ENCODE results near the gene RAP1A.

Gene RAP1A

GRCh38 chr1:111619635-111620440, at the start of gene RAP1A:
Gene RAP1A (plus strand): TSS chr1:111619789. CDS start chr1:111691361, 71,572 bp downstream.
- DNase-seq: peak; percentile 90

DNA sequence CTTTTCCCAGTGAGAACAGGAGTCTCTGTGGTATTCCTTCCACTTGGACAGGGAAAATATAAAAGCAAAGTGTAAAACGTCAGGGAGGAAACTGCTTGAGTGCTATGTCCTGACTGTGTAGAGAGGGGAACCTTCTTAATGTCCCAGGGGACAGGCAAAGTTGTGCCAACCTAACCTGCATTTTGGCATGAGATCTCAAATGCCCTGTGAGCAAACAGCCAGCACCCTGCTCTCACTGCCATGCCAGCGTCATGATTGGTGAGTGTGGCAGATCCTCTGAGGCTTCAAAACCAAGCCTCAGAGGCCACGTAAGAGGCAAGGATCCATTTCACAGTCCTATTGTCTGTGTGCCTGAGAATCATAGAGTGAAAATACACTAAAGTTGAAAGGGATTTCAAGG, 49.7 kb upstream of the RAP1A start:
- DNase-seq: no peak

DNA sequence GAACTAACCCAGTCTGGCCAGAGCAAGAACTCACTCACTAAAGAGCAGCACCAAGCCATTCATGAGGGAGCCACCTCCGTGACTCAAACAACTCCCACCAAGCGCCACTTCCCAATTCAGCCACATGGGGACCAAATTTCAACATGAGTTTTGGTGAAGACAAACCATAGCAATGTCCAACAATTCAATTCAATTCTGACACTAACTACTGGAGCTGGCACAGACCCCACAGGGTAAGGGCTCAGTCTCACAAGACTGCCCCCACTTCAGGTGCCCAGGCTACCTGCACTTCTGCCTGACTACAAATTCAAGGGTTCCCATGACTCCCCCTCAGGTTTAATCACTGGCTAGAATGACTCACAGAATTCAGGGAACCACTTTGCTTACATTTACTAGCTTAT, 48.8 kb upstream of the RAP1A start:
- DNase-seq: no peak

- no peak for DNase-seq
Observed at GRCh38 chr1:111571239-111571638, 48.4 kb upstream of the RAP1A start.

- peak; percentile 29 for DNase-seq
Observed at GRCh38 chr1:111571987-111572386, 47.6 kb upstream of the RAP1A start.

DNA sequence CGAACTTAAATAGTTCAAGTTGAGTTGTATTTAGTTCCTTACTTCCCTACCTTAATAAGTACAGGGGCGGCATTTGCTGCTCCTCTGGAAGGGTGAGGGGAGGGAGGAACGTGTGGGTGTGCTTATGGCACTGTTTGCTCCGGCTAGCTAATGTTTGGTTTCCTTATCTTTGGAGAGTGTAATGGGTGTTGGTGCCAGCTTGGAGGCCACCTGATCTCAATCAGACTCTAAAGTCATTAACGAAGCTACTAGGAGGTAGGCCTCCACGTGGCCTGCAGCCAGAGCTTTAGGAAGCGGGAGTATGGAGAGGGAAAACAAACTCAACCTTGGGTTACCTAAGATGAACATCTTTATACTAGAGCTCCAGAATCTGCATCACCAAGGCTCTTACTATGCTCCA, 43.0 kb upstream of the RAP1A start:
- DNase-seq: no peak

GRCh38 chr1:111577814-111578213, 41.8 kb upstream of the RAP1A start:
- DNase-seq: no peak

GRCh38 chr1:111581166-111581565, 38.4 kb upstream of the RAP1A start:
- DNase-seq: no peak

- DNase-seq: no peak
Observed at GRCh38 chr1:111582016-111582415, 37.6 kb upstream of the RAP1A start.

- no peak for DNase-seq
Observed at GRCh38 chr1:111582644-111583618, 36.7 kb upstream of the RAP1A start.

- no peak for DNase-seq
Observed at GRCh38 chr1:111585447-111586086, 34.0 kb upstream of the RAP1A start.

DNA sequence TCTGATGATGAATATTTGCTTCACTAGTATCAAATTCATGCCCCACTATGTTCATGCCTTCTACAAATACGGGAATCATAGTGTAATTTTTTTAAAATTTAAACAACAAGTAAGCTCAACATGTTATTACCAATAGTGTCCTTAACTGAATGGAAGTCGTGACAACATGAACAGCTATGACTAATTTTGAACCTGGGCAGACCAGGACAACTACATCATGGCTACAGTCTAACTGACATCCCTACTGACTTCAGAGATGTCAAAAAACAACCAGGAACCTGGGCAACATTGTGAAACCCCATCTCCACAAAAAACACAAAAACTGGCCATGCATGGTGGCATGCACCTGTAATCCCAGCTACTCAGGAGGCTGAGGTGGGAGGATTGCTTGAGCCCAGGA, 33.5 kb upstream of the RAP1A start:
- no peak for DNase-seq

DNA sequence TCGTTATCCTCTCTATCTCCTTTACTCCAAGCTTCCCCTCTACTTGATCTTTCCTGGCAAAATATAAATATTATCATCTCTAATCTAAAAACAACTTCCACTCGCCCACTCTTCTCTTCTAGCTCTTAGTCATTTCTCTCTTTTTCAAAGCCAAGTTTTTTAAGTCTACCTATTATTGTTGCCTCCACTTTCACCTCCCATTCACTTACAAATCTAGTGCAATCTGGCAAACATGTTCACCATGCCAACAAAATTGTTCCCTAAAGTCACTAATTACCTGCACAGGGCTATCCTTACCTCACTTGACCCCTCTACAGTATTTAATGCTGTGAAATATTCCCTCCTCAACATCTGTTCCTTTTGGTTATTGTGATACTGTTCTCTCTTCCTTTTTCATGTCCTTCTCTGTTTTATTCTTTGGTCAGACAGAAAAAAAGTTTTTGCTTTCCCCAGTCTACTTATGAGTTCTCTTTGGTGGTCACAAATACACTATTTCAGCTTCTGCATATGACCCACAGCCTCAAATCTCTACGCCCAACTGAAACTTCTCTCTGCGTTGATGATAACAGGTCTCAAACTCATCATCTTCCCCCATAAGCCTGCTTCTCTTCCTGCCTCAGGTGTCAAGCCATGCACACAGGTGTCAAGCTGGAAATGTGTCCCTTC, 31.9 kb upstream of the RAP1A start:
- DNase-seq: no peak

DNA sequence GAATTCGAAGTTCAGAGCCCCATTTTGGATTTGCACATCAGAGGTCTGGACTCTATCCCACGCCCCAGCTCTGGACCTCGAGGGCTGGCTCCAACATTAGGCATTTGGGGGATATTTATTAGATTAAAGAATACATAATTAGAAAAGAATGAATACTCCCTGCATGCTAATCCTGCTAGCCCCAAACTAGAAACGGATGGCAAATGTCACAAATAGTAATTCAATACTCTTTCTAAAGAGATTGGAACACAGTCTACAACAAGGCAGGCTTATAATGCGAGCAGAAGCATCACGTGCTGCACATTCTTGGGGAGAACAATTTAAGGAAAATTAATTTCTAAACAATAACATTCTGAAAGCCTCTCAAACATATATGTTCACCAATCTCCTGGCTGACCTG, 27.7 kb upstream of the RAP1A start:
- DNase-seq: no peak

DNA sequence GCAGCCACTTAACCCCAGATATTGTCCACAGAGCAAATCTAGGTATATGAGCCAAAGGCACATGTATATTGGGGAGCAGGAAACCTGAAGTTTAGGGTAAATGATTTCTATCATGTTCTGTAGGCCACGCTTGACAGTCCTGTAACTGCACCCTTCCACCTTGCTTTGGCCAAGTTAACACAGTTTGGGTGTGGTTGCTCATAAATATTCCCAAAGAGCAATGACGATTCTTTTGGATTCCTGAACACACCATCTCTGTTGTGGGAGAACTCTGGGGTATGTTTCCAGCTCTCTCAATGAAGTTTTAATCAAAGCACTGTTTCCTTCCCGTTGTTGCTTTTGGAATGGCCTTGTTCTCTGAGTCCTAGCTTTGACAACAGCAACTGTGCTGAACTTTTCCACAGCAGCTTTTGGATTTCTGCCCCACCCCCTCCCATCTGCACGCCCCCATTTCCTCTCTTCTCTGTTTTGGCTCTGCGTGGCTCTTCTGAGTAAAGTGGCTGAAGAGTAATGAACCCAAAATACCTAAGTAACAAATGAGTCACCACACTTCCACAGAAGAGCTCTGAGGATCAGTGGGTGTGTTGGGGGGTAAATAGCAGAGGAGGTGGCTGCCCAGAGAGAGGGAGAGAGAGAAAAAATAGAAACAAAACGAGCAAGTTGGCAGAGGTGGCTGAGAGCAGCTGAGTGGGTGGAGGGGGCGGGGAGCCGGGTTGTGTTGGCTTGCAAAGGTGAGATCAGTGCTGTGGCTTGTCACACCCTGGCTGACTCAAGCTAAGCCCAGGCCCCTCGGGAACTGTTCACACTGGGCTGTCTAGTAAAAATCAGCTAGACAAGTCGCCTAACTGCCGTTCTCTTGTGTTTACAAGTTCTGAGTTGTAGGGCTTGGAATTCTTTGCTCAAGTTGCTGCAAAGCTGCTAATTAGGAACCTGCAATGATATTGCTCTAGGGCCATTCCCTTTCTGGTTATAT, 26.9 kb upstream of the RAP1A start:
- peak; percentile 13 for DNase-seq

GRCh38 chr1:111593403-111594305, 25.9 kb upstream of the RAP1A start:
- DNase-seq: no peak

- no peak for DNase-seq
Observed at GRCh38 chr1:111594306-111594693, 25.3 kb upstream of the RAP1A start.

DNA sequence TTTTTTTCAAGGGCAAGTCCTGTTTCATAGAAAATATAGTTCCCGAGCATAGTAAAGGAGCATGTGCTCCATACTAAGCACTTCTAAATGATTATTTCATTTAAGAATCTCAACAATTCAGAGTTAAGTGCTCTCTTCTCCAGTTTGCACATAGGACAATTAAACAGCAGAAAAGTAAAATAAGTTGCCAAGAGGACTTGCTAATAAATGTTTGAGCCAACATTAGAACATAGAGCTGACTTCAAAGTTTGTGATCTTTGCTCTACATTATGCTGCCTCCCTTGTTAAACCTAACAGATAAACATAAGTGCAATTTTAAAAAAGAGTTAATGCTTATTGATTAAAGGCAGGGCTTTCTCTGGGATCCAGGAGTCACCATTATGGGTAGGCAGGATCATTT, 23.8 kb upstream of the RAP1A start:
- no peak for DNase-seq

DNA sequence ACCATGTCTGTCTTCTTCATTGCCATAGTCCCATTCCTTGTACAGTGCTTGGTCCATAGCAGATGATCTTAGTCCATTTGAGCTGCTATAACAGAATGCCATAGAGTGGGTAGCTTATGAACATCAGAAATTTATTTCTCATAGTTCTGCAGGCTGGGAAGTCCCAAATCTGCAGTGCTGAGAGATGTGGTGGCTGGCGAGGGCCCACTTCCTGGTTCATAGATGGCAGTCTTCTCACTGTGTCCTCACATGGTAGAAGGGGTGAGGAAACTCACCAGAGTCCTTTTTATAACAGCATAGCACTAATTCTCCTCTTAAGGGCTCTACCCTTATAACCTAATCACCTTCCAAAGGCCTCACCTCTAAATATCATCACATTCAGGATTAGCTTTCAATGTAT, 23.1 kb upstream of the RAP1A start:
- no peak for DNase-seq

- DNase-seq: no peak
Observed at GRCh38 chr1:111597426-111597825, 22.2 kb upstream of the RAP1A start.
